Measurements from ENCODE around the gene NRG3.

The NRG3 gene

DNA sequence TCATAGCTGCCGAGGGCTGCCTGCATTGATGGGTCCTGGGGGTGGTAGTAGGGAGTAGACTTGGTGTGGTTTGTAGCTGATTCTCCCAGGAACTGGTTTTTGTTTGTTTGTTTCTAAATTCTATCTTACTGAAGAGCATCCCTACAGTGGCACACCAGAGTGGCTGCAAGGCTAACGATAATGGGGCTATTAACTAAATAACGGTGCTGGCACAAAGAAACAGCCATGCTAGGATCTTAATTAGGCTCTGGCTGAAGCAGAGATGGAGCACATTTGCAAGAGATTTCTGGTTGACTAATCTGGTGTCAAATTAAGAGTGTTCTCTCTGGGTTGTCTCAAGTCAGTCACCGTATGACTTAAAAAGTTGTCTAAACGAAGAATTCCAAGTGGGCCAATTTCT, 590.0 kb downstream of the NRG3 start:
- no peak for DNase-seq (ENCODE audit: low read depth, low spot score)

DNA sequence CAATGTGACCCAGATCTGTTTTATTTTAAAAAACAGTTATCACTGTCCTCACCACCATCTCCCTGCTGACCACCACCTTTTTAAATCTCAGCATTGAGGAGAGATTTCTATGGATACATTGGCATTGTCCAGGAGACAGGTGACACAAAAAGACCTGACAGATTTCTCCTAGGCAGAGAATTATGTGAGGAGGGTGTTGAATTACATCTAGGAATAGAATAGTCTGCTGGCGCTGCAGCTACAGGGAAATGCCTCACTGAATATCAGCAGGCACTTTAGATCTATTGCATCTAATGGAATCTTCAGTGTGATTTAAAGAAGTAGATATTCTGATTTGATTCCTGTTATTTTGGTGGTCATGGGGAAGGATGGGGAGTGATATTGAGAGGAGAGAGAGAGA, 593.5 kb downstream of the NRG3 start:
- DNase-seq (ENCODE audit: low read depth, low spot score) = no peak

DNA sequence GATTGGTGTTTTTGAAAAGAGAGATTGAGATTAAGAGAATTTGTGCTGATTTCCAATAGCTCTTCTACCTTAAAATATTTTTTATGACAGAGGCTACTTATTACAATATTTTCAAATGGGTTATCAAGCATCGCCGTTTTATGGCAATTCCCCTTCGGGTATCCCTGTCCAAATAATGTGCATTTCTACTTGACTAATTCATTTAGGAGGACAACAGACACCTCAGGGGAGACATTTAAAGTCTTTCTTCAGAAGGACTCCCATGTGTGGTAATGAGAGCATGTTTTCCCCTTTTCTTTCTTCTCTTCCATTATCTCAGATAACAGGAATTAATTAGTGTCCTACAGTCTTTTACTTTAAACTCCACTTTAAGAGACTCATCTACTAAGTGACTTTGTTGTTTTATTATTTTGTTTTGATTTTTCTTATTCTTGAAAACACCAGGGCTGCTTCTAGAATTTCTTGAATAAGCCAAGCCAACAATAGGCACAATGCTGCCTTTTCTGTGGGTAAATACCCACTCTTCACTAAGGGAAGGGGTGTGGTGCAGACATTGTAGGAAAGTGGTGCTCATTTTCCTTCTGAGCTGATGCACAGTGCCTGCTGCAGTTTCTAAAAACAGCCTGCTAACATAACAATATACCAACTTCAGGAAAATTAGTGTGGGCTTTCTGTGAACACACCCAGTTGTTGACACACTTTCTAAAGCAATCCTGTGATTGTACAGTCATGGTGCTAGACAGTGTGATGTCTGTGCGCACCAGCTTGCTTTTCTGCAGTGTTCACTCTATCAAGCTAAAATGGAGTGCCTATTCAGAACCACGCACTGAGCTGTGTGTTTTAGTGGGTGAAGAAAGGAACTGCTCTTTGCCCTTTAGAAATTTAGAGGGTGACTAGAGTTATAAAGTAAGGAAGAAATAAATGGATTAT, 597.7 kb downstream of the NRG3 start:
- DNase-seq (ENCODE audit: low read depth, low spot score) = no peak

DNA sequence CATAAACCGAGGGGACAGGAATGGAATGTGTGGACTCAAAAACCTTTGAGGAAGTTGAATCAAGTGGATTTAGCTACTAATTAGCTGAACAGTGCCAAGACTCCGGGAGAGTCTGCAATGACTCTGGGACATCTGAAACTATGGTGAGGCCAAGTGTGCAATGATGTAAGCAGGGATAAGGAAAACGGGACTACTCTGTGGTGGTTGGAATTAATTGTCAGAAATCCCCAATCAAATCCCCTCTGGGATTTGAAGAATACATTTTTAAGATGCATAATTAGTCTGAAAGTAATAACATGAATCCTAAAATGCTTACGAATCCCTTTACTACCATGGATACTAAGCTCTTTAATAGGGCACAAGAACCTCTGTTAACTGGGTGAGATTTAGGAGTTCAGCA, 602.8 kb downstream of the NRG3 start:
- no peak for DNase-seq (ENCODE audit: low read depth, low spot score)

DNA sequence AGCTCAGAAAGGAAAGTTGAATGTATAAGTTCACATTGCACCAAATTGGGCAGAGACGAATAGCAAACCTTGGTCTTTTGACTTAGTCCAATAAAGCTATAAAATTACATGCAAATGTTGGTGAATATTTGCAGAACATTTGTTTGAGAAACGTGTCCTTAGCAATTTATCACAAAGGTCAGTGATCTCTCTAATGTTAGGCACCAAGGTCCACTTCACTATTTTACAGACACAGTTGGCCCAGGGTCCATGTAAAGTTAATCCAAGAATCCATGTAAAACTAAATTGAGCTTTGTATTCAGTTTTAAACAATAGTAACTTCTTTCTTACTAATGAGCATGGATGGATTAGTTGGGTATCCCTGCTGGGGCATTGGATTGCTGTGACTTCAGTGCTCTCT, 617.7 kb downstream of the NRG3 start:
- no peak for DNase-seq (ENCODE audit: low read depth, low spot score)

DNA sequence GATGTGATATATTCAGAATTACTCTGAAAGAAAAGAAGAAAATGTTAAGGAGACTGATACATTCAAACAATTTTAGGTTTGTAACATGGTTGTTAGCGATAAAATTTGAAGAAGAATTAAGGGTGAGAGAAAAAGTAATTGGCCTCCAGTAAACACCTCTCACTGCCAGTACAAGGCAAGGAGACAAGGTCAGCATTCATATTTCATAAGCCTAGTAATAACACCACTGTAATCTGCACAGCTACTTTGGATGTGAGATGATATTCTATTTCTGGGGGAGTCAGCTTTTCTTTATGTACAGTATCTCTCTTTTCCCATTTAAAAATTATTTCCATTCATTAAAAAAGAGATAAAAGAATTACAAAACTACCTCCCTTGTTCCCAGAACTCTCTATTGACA, 621.1 kb downstream of the NRG3 start:
- DNase-seq (ENCODE audit: low read depth, low spot score) = no peak

DNA sequence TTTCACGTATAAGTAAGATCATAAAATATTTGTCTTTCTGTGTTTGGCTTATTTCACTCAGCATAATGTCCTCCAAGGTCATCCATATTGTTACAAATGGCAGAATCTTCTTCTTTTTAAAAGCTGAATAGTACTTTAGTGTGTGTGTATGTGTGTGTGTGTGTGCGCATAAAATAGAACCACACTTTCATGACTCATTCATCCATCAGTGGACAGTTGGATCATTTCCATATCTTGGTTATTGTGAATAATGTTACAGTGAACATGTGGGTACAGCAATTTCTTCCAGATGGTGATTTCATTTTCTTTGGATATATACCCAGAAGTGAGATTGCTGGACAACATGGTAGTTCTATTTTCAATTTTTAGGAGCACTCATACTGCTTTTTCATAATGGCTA, 622.4 kb downstream of the NRG3 start:
- no peak for DNase-seq (ENCODE audit: low read depth, low spot score)

DNA sequence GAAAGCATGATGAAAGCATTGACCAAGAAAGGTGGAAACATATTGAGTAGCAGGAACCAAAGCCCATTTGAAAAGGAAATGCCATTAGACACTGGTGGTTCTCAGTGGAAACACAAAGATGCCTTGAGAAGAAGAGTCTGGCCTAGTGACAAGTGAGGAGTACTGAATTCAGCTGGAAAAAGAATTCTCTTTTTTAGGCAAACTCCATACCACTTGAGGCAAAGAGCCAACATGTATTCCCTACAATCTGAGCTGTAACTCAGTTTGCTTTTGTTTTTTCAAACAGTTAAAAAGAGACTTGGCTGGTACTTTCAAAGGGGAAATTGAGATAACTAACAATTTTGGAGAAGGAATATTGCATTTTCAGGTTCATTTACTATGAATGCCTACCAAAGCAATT, 624.0 kb downstream of the NRG3 start:
- DNase-seq (ENCODE audit: low read depth, low spot score) = no peak

DNA sequence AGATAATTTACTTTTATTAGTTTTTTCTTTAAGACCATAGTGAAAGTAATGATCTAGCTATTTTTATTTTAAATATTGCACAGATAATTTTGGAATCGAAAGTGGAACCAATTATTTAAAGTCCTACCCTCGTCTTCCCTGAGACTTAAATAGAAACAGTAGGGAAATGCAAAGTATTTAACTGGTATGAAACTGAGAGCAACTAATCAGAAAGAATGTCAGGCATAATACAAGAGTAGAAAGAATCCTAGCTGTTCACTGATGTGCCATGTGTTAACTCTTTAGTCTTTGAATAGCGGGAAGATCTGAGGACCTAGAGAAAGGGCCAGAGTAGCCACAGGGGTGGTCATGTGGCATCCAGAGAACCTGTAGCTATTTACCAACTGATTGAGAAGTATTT, 630.0 kb downstream of the NRG3 start:
- DNase-seq (ENCODE audit: low read depth, low spot score) = no peak

DNA sequence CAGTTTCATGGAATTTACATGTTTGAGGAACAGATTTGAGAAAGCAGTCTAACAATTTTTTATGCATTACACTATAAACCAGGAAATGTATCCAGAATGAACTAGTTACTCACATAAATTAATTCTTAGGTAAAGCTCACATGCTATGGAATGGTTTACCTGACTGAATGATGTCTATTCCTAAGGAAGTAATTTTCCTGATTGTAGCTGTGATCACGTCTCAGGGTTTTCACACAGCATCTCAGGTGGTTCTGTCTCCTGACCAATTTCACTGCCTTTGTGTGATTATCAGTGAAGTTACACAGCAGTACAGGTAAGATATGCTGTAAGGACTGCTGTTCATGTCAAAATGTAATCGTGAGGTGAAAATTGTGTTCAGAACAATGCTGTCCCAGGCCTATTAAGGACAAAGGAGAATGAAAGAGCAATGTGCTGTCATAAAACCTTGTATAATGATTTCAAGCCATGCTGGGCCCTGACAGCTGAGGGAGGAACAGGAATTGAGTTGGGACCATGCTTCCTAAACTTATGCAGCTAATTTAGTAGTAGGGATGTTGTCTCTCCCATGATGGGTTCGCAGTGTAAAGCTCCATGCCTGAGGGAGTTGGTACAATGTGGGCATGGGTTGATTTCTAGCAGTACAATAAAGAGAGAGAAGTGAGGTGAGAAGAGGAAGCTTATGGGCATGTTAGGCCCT, 631.8 kb downstream of the NRG3 start:
- DNase-seq (ENCODE audit: low read depth, low spot score) = no peak

DNA sequence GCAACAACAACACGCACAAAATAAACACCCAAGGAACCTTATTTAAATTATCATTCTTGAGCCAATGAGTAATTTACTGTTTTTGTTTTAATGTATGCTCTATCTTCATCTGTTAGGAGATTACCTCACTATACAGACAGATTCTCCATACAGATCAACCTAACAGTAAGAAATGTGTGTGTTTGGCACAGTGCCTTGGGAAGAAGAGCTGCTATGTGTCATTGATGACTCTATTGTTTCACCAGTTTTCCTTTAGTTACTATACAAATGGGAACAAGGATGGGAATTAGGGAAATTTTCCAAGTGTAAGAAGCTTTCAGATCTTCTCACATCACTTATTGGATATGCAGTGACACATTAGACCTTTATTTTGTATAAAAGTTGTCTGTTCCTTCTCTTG, 640.3 kb downstream of the NRG3 start:
- no peak for DNase-seq (ENCODE audit: low read depth, low spot score)

DNA sequence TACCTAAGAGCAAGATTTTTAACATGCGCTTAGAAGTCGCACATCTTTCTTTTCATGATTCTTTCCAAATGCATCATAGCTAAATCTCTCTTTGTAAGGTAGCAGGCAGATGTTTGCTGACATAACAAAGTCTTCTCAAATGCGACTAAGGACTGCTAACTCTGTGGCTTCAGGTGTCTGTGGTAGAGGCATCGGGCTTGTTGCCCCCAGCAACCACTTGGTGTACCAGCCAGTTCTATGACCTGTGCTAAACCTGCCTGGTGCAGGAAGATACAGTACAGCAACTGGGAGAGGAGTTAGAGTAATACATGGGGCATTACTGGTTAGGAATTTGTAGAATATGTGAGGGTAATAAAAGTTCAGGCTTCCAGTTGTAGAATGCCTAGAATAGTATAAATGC, 654.1 kb downstream of the NRG3 start:
- DNase-seq (ENCODE audit: low read depth, low spot score) = no peak

DNA sequence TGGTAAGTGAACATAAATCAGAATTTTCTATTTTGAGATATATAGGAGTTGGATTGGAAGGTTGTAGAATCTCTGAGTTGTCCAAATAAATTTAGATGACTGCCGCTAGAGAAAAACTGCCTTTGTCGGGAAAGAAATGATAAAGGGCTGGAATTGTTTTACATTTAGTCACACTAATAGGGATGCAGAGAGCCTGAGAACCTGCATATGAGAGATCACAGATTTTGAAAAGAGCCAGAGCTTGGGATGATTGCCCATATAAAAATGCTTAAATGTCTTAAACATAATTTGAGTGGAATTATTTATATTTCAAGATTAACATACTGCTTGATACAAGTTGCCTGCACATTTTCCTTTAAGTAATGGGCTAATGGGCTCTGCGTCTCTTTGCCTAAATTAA, 660.5 kb downstream of the NRG3 start:
- no peak for DNase-seq (ENCODE audit: low read depth, low spot score)

DNA sequence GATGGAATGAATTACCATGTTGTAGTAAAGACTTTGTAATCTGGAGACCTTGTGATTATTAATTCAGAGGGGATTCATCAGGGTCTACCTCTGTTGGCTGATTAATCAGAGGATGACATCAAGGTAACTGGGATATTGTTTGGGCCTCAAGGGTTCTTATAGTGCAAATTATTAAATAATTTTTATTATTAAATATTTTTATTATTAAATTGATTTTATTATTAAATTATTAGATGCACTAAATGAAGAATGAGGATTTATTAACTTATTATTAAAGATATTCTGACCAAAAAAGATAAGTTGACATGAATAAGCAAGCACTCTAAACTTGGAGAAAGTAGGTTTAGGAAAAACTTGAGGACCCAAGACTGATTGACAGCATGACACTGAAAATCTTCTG, 661.7 kb downstream of the NRG3 start:
- no peak for DNase-seq (ENCODE audit: low read depth, low spot score)

DNA sequence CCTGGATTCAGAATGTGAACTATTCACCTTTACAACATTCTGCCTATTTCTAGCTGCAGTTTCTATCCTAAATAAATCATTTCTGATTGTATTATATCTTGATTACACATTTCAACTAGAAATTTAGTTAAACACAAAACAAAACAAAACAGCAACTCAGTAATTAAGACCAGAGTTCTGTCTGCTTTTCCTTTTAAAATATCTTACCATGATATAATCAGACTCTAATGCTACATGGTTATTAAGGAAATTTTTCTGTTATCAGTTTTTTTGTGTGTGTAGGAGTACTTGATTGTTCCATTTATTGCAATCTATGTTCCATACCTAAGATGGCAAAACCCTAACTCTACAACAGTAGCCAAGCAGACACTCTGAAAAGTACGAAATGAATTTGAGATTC, 663.3 kb downstream of the NRG3 start:
- no peak for DNase-seq (ENCODE audit: low read depth, low spot score)

DNA sequence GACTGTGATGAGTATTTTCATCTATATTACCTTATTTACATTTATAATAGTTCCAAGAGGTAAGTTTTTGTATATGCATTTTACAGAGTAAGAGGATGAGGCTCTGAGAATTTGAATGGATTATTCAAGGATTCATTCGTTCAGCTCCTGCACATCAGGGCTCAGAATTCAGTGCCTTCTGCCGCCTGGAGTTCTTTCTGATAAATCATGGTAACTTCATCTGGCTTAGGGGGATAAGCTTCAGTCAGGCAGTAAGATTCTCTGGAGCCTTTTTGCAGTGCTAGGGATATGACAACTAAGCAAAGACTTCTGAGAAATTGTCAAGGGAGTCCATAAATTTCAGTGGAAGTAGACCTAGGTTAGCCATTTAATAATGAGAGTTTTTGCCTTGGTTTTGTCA, 668.6 kb downstream of the NRG3 start:
- no peak for DNase-seq (ENCODE audit: low read depth, low spot score)

DNA sequence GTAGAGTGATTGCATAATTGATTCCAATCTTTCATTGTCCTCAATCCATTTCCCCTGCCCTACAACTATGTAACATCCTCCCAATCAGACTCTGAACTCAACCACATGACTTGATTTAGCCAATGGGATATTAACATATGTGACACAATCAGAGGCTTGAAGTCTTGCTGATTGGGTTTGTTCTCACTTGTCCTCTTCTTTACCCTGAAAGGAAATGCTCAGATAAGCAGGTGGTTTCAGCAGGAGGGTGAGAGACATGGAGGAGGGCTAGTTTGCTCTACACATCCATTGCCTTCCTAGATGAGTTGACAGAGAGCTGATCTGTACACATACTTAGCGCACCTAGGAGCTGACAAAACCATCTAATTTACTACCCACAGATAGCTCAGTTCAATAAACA, 669.4 kb downstream of the NRG3 start:
- DNase-seq (ENCODE audit: low read depth, low spot score) = no peak

DNA sequence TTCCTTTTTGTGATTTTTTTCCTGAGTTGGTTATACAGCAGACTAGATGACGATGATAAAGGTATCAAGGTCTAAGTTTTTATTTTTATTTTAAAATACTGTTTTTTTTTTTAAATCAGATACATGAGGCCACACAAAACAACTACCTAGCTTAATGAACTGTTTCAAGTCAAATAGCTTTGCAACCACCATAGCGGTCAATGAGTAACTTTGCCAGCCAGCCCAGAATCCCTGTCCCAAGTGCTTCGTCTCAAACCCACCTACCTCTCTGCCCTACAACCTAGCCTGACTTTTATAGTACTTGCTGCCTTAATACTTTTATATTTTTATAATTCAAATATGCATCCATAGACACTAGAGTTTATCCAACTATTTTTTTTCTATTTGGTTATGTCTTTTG, 676.5 kb downstream of the NRG3 start:
- DNase-seq (ENCODE audit: low read depth, low spot score) = no peak

DNA sequence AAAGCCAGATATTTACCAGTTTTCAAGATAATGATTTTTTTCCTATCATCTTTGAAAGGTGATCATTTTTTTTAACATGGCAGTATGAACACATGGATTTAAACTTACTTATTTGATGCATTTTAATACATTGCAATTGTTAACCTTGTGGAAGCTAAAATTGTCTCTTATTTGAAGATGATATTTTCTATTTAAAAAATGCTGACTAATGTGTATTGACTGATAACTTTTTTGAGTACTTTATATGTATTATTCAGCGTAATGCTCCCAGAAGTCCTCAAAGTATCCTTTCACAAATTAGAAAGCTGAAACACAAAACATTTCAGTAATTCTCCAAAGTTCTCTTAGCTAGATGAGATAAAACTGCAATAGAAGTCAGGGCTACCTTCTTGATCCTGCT, 677.3 kb downstream of the NRG3 start:
- DNase-seq (ENCODE audit: low read depth, low spot score) = no peak

DNA sequence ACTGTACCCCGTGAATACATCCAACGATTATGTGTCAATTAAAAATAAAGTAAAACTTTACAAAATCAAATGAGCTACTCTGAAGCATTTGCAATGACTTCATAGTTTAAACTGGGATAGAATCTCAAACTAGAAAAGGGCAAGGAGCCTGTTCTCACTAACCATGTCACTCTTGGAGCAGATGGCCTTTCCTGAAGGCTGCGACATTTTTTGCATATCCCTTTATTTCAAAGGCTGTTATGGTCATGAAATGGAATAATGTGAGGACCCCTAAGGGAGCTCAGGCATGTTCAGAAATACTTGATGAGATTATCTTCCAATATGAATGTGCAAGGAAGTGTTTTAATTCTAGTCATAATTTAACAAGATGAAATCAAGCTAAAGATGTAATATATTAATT, 679.4 kb downstream of the NRG3 start:
- no peak for DNase-seq (ENCODE audit: low read depth, low spot score)

DNA sequence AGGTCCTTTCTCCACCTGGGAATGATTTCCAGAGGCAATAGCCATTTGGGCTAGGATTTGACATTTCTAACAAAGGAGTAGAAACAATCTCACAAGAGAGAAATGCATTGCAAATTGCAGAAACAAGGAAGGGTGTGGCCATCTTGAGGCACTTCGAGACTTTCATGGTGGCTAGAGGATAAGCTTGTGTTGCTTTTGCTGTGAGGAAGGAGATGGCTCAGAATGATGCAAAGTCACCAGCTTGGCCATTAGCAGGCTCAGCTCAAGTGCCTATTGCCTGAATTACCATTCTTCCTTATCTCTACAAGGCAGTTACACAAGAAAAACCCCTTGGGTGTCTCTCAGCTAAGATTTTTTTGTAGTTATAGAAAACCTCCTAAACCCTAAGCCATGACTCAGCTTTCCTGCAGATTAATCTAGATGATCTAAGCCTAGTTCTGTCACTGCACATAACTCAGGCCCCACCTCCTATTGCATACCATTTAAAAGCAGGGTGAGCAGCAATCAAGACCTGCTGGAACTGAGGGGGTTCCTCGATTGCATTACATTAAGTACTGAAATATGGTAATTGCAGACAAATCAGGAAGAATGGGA, 683.1 kb downstream of the NRG3 start:
- no peak for DNase-seq (ENCODE audit: low read depth, low spot score)

DNA sequence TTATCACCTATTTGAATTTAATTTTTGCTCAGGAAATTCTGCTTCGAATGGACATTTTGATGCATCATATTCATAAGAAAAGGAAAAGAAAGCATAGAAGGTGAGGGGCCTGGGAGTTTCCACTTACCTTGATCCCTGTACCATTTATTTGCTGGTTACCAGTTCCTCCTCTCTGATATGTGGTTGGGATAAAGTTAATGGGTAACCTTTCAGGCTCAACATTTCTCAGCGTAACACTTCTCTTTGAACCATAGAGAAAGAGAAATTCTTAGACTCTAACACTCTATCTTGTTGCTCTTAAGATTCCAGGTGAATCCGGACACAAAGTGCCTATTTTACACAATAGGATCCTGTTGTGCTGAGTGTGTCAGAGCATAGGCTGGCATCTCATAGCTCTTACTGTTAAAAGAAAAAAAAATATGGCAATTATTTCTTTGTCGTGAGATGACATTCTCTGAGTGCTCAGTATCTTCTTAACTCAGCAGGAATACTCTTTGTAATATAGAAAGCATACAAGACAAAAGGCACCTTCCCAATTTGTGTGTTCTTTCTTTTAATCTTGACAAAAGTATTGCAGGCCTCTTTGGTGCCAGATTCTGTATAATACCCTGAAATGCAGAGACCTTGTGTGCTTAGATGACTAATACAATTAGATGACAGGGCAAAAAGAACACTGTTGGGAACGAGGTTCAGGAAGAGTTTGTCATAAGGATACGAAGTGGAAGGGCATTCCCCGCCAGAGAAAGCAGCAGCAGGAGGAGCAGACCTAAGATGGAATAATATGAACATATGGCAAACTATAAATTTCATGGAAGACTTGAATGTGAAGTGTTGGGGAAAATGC, 689.6 kb downstream of the NRG3 start:
- no peak for DNase-seq (ENCODE audit: low read depth, low spot score)

Data from brain pericyte (primary cell).